ENCODE results near the gene IL1A.

DNA sequence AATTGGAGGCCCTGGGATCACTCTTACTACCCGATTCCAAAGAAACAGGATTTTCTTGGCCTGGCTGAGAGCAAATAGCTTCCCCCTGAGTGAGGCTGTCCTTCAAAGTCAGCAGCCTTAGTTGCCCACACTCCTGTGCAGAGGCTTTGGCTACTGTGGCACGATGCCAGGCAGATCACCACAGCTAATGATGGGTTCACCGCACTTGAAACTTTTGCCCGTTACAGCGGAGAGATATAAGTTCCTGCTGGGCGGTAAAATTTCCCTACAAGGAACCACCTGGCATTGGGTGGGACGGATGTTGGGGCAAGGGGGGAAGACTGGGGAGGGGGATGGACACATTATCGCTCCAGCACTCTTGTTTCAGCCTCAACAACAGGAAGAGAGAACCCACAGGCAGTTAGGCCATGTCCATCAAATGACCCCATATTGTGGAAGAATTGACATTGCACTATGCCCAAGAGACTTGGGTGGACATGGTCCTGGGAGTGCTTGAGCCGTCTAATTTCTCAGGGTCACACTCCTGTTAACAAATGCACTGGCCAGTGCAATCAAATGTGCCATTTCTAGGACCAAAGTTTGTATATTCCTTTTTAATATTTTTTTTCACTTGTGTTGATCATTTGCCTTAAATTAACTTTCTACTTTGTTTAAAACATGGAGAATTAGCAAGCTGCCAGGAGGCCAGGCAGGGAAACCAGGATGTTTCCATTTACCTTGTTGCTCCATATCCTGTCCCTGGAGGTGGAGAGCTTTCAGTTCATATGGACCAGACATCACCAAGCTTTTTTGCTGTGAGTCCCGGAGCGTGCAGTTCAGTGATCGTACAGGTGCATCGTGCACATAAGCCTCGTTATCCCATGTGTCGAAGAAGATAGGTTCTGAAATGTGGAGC is 47.9 kb upstream of the IL1A start:
- TF ChIP-seq, protein P1, sequence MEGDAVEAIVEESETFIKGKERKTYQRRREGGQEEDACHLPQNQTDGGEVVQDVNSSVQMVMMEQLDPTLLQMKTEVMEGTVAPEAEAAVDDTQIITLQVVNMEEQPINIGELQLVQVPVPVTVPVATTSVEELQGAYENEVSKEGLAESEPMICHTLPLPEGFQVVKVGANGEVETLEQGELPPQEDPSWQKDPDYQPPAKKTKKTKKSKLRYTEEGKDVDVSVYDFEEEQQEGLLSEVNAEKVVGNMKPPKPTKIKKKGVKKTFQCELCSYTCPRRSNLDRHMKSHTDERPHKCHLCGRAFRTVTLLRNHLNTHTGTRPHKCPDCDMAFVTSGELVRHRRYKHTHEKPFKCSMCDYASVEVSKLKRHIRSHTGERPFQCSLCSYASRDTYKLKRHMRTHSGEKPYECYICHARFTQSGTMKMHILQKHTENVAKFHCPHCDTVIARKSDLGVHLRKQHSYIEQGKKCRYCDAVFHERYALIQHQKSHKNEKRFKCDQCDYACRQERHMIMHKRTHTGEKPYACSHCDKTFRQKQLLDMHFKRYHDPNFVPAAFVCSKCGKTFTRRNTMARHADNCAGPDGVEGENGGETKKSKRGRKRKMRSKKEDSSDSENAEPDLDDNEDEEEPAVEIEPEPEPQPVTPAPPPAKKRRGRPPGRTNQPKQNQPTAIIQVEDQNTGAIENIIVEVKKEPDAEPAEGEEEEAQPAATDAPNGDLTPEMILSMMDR (IDR thresholded peaks at IDR 0.05) = no peak
- TF ChIP-seq EP300 (IDR thresholded peaks at IDR 0.05) = no peak

All from esophagus muscularis mucosa (tissue), 3 donors.